Astrocyte (in vitro differentiated cells and primary cell): ENCODE data around the gene TTC9.

ENCODE experiments used
- CTCF ChIP-seq: IDR thresholded peaks from 2 replicates; pipeline ENCODE4 v1.5.1; 2011; ENCODE audit warnings: low read depth, mild to moderate bottlenecking, inconsistent platforms, low read length, moderate library complexity; ENCODE audit not compliant: insufficient read depth
- EZH2 ChIP-seq: IDR thresholded peaks from 2 replicates; pipeline ENCODE4 v1.6.1; 2012; ENCODE audit warnings: mild to moderate bottlenecking, low read length, inconsistent platforms; ENCODE audit not compliant: insufficient read depth

- TF ChIP-seq CTCF = no peak
- no peak for TF ChIP-seq EZH2
These were observed 54.3 kb downstream of the TTC9 start for GRCh38 chr14:70696026-70696425.
